Hematopoietic multipotent progenitor cell (in vitro differentiated cells): ENCODE measurements around the gene RELB. TPM values are rescaled to one million over a fixed set of nuclear protein-coding genes. Genes with fewer than 3 reads are reported as not detected.

ENCODE experiments used
- DNase-seq, 3 donors: peaks; one replicate each; pipeline ENCODE4 v3.0.0-alpha.2; 2011 to 2015; ENCODE audit warnings: low read depth in 2 of 3, low spot score in 2 of 3
- total RNA-seq: library from RNA; depleted of rRNA; stranded (reverse); fragments of >200 nt; gene quantifications from one replicate; pipeline ENCODE4 v1.2.3, GENCODE V29; 2012

The RELB gene
- total RNA-seq, 1 donor = 25.6 TPM

DNA sequence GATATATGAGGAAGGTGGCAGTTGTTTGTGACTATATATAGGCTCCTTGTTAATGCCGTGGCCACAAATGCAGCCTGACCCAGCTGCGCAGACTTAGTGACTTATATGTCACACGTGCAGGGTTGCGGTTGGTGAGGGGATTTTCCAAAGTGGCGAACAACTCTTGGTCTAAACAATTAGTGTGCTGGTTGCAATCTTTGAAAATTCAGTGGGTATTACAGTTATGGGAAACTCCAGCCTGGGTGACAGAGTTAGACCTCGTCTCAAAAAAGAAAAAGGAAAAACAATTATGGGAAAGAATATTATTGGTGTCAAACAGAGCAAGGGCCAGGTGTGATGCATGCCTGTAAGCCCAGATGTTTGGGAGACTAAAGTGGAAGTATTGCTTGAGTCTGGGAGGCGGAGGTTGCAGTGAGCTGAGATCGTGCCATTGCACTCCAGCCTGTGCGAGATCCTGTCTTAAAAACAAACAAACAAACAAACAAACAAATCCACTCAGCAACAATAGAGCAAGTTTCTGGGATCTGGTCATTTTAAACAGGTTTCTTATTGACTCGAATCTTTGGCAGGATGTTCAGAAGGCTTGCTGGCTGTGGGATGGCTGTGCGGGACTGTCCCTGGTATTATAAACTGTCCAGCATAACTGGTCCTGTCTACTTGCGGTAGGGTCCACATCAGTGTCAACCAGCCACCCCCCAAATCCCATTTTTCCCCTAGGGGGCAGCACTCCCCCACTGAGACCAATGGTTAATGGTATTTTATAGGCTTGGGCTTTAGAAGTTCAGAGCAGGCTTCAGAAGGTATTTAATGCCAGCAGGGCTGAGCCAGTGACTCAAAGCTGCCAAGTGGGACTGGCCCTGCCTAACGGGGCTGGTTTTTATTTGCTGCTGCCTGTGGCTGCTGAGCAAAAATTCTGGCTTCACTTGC, 15.4 kb downstream of the RELB start:
- DNase-seq = peak; percentile 50 to 86 (median 58)

DNA sequence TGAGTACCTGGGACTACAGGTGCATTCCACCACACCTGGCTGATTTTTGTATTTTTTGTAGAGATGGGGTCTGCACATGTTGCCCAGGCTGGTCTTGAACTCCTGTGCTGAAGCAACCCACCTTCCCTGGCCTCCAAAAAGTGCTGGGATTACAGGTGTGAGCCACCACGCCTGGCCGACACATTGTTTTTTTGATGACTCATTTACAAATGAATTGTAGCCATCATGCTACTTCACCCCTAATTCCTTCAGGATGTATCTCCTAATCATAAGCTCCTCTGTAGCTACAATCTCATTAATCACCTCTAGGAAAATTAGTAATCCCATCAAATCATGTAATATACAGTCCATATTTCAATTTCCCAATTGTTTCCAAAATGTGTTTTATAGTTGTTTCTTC, 17.9 kb downstream of the RELB start:
- no peak for DNase-seq

DNA sequence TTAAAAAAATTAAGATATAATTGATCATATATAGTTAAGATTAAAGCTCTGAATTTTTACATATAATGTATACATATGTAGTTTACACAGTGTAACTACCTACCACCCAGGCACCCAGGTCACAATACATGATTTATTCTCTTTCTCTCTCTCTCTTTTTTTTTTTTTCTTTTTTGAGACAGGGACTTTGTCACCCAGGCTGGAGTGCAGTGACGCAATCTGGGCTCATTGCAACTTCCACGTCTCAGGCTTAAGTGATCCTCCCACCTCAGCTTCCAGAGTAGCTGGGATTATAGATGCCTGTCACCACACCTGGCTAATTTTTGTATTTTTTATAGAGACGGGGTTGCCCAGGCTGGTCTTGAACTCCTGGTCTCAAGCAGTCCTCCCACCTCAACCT, 18.8 kb downstream of the RELB start:
- DNase-seq = no peak

DNA sequence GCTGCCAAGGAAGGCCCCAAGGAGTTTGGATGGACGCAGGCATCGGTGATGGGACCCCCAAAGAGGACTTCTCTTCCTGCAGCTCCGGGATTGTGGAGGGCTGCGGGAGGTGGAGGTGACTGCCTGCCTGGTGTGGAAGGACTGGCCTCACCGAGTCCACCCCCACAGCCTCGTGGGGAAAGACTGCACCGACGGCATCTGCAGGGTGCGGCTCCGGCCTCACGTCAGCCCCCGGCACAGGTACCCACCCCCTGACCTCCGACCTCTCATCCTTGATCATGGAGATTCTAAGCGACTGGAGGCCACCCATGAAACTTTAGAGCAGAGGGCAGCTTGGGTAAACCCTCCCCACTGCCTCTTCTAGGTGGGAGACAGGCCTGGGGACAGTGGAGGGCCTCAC, 20.7 kb downstream of the RELB start:
- no peak for DNase-seq

DNA sequence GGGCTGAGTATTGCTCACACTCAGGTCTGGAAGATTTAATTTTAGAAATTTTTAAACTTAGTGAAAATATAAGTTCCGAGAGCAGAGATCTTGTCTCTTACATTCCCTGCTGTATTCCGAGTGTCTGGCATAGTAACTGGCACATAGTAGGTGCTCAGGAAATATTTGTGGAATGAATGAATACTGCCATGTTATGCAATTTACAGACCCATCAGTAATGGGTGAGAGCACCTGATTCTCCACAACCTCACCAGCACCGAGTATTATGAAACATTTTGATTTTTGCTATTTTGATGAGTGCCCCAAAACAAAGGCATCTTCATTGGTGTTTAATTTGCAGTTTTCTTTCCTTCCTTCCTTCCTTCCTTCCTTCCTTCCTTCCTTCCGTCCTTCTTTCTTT, 21.8 kb downstream of the RELB start:
- DNase-seq = no peak

DNA sequence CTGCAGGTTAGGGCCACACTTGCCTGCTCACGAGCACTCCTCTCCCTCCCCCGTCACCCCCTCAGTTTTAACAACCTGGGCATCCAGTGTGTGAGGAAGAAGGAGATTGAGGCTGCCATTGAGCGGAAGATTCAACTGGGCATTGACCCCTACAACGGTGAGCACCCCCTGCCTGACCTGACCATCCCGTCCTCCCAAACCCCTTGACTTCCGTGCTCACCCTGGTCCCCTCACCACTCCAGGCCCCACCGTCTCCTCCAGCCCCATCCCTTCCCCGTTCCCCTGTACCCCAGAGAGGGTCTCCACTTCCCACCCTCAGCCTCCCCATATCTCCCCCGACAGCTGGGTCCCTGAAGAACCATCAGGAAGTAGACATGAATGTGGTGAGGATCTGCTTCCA, 24.0 kb downstream of the RELB start:
- DNase-seq = no peak

DNA sequence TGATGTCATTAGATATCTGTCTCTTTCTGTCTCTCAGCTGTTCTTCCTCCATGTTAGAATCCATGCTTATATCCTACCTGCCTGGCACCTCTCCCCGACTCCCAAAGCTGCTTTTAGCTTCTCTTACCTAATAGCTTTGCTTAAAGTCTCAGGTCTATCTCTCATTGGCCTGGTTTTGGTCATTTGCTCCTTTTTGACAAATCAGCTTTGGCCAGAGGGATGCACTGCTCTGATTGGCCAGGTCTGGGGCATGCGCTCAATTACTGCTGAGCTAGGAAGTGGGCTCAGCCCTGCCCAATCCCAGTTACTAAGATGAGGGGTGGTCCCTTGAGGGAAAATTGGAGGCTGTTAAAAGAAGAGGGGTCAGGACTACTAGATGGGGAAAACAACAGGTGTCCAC, 26.1 kb downstream of the RELB start:
- no peak for DNase-seq

DNA sequence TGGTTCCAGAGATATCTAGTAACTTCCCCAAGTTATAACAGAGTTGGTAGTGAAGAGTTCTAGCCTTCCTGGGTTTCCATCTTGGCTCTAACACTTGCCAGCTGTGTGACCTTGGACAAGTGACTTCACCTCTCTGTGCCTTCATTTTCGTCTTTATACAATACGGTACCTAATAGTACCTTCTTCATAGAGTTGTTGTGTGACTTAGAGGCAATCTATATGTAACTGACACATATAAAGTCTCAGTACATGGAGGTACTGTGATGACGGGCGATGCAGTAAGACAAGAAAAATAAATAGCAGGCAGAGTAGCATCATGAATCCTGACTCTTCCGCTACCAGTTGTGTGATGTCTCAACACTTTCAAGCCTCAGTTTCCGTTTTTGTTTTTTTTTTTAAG, 29.6 kb downstream of the RELB start:
- no peak for DNase-seq

DNA sequence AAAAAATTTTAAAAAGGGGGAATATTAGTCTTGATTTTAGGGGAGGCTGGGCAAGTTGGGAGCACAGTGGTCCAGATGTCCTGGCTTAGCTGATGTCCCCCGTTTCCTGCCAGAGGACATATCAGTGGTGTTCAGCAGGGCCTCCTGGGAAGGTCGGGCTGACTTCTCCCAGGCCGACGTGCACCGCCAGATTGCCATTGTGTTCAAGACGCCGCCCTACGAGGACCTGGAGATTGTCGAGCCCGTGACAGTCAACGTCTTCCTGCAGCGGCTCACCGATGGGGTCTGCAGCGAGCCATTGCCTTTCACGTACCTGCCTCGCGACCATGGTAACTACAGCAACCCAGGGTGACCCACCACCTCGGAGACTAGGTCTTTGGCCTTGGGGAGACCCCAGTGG, 31.2 kb downstream of the RELB start:
- no peak for DNase-seq

DNA sequence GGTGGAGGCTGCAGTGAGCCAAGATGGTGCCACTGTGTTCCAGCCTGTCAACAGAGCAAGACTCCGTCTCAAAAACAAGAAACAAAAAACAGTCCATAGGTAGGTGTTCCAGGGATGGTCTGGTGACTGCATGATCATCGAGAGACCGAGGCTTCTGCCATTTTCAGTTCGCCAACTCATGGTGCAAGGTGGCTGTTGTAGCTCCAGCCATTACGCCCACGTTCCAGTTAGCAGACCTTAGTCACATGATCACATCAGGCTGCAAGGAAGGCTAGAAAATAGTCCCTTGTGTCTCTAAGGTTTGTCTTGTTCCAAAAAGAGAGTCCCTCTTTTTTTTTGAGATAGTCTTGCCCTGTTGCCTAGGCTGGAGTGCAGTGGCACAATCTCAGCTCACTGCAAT, 34.5 kb downstream of the RELB start:
- DNase-seq = no peak

DNA sequence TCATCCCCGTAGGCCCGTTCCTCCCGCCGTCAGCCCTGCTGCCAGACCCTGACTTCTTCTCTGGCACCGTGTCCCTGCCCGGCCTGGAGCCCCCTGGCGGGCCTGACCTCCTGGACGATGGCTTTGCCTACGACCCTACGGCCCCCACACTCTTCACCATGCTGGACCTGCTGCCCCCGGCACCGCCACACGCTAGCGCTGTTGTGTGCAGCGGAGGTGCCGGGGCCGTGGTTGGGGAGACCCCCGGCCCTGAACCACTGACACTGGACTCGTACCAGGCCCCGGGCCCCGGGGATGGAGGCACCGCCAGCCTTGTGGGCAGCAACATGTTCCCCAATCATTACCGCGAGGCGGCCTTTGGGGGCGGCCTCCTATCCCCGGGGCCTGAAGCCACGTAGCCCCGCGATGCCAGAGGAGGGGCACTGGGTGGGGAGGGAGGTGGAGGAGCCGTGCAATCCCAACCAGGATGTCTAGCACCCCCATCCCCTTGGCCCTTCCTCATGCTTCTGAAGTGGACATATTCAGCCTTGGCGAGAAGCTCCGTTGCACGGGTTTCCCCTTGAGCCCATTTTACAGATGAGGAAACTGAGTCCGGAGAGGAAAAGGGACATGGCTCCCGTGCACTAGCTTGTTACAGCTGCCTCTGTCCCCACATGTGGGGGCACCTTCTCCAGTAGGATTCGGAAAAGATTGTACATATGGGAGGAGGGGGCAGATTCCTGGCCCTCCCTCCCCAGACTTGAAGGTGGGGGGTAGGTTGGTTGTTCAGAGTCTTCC, 36.3 kb downstream of the RELB start:
- no peak for DNase-seq

DNA sequence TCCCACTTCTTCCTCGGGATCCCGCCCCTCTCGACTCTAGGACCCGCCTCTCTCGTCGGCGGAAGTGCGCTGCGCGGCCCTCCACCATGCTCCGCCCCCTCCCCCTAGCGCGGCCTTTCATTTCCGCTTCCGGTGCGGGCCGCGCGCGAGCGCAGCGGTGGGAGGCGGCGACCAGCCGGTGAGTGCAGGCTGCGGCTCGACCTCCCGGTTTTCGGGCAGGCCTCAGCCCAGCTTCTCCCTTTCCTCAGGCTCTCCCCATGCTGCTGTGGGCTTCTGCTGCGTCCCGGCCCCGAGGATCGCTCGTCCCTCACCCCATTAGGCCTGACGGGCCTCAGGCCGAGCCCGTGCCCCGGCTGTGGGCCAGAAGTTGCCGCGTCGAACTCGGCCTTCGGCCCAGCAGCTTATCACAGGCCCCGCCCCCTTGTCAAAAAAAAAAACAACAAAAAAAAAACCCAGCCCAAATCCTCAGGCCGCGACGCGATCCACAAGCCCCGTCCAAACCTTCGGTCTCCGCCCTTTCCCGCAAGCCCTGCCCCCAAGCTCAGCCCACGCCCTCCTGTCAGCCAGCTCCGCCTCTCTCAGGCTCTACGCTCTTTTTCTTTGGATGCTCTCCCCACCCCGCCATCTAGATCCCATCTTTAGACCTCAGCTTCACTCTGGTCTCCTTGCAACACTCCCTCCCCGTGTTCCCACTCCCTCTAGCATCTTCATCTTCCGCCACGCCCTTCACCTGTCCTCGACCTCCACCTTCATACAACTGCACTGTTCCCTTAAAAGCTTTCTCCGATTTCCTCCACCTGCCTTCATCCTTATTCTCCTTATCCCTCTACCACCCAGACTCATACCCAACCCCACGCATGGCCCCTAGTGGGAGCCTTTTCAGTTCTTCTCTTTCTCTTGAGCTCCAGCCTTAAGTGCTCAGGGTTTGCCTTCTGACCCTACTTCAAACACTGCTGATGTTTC, 37.9 kb downstream of the RELB start, which contains the start of gene CLASRP:
Gene CLASRP, plus strand, starts transcription at position 115 of the 963 bp plus-strand sequence. CDS start 1,168 bp downstream, outside the sequence.
- DNase-seq = peak; percentile 78 to 91 (median 90)

DNA sequence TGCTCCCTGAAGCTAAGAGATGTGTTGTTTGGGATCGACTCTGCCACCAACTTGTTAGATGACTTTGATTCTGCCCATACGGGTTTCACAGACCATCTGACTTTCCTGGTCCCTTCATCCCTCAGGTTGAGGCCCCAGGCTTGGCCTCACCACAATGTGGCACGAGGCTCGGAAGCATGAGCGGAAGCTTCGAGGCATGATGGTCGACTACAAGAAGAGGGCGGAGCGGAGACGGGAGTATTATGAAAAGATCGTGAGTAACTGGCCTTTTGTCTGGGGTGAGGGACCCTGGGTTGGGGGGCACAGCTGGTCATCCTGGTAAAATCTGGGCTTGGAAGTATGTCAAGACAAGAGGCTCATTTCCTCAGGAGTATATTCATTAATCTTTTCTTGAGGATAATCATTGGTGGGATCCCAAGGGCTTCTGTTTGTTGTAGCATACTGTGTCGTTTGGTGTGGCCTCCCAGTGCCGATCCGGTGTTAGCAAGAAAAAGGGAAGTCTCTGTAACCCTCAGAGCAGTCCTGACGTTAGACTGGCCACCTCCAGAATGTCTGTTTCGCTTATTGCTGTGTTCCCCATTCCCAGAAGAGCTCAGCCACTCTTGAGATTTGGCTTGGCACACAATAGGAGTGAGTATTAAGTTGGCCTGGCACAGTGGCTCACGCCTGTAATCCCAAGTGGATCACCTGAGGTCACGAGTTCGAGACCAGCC, 39.0 kb downstream of the RELB start:
- DNase-seq = peak in 1 of 3 donors; percentile 22

DNA sequence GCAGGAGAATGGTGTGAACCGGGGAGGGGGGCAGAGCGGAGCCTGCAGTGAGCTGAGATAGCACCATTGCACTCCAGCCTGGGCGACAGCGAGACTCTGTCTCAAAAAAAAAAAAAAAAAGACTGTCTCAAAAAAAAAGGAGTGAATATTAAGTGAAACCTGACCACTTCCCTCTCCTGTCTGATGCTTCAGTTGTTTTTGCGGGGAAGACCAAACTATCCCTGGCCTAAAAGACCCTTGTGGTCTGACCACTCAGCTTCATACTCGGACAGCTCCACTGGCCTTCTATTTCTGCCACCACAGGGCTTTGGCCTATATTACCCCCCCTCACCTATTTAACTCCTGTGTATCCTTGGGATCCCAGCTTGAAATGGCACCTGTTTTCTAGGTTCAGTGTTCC, 39.9 kb downstream of the RELB start:
- no peak for DNase-seq

DNA sequence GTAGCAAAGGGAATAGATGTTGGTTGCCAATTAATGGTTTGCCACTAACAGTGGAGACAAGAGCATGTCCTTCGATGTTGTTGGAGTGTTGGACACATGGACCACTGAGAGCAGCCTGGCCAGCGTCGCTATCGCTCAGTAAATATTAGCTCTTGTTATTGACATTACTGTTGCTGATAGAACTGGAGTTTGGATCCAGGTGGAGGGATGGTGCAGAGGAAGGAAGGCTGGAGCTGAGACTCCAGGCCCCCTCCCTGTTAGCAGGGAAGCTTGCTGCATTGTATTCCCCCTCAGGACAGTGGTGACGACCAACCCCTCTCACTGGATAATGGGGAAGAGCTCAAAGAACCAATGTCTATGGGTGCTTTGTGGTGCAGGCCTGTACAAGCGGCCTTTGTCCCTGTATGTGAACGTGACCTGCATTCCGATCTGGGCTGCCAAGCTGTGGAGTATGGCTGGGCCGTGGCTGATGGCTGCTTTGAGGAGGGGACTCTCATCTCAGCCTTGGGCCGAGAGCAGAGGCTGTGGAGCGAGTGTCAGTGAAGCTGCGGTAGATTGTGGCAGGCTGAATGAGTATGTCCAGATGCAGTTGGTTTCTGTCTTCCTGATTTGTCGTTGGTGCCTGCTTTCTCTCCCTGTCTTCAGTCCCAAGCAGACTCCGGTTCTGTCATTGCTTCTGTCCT, 44.5 kb downstream of the RELB start:
- no peak for DNase-seq

DNA sequence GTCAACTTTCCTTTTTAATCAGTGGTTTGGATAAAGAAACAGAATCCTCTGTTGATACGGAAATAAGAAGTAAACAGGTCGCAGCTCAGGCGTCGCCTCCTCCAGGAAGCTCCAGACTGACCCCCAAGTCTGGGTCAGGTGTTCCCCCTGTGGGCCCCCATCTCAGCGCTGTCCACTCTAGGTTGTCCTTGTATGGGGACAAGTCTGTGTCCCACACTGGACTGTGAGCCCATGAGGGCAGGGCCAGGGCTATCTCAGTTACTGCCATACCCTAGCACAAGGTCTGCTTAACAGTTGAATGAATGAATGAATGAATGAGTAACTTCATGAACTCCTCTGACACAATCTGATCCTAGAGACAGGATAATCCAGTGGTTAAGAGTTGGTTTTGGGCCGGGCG, 45.1 kb downstream of the RELB start:
- no peak for DNase-seq

DNA sequence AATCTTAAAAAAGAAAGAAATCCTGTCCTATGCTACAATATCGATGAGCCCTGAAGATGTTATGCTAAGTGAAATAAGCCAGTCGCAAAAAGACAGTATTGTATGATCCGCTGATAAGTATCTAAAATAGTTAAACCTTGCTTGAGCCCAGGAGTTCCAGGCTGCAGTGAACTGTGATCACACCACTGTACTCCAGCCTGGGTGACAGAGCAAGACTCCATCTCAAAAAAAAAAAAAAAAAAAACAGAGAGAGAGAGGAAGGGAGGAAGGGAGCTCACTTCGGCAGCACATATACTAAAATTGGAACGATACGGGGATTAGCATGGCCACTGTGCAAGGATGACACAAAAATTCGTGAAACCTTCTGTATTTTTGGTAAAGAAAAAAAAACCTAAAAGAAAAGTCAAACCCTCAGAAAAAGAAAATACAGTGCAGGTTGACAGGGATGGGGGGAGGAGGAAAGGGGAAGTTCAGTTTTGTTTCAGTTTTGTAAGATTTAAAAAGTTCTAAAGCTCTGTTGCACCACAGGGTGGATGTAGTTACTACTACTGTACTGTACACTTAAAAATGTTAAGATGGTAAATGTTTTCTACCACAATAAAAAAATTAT, 46.0 kb downstream of the RELB start:
- DNase-seq = peak in 2 of 3 donors; percentile 67 to 84

DNA sequence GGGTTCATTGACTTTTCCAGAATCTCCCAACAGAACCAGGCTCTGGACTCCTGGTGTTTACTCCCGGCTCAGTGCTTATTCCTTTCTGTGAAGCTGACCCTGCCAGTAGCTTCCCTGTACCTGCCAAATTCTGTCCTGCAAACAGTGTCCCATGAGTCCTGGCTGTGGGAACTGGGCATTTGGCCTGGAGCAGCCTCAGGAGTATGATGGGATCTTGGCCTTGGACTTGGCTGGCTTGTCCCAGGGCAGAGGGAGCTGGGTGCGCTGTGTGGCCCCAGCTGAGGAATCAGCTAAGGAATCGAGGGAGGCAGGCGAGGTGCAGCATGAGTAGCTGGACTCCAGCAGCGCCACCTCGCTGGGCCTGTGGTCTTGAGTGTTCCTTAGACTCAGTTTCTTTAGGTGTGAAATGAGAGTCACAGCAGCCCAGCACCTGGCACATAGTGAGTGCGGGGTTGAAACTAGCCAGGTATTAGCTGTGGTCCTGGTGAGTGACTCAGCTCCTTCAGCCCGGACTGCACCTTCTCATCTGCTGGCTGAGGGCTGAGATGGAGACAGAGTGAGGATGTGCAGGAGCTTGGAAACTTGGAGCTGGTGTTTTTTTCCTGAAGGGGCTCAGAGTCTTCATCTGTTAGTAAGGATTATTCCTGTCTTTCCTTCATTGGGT, 47.9 kb downstream of the RELB start:
- DNase-seq = no peak
